ENCODE results near the gene ENDOU. TPM values are rescaled to one million over a fixed set of nuclear protein-coding genes. Genes with fewer than 3 reads are reported as not detected.

Gene ENDOU
- total and polyA plus RNA-seq, 2 donors (not counting 3 experiments of a cell fraction or from before 2014, with no cell fraction given) = not detected

- Histone ChIP-seq H3K9me1 (replicated peaks; ENCODE audit: control insufficient read depth, extremely low read depth, insufficient read depth, low read length) (no peaks in the 10 kb centered on the region), H3K36me3 (ENCODE audit: control insufficient read depth in 2 of 2, extremely low read depth in 1 of 2, insufficient read depth in 2 of 2, low read length in 2 of 2) (no peaks in the 10 kb centered on the region), H3K4me2 (ENCODE audit: insufficient read depth, low read length) (no peak overlapping the region), H3K9me3 (replicated peaks; ENCODE audit: control insufficient read depth, insufficient read depth, low read length) (no peaks in the 10 kb centered on the region), H3K79me2 (ENCODE audit: control insufficient read depth, insufficient read depth, low read length) (no peaks in the 10 kb centered on the region), H3K9ac (replicated peaks; ENCODE audit: extremely low read depth, insufficient read depth, low read length) (no peak overlapping the region), H3K27me3 (ENCODE audit: control insufficient read depth in 2 of 2, insufficient read depth in 2 of 2, low read length in 2 of 2) (no peaks in the 10 kb centered on the region), H4K20me1 (replicated peaks; ENCODE audit: control insufficient read depth, extremely low read depth, insufficient read depth, low read length) (no peaks in the 10 kb centered on the region), H2AFZ (ENCODE audit: low read depth, low read length) (no peak overlapping the region), H3K4me1 (ENCODE audit: control insufficient read depth, extremely low read depth, insufficient read depth, low read length) (no peaks in the 10 kb centered on the region), H3K27ac (ENCODE audit: insufficient read depth, low read depth, low read length) (no peak overlapping the region), H3K4me3 (replicated peaks in 1 of 3; ENCODE audit: insufficient read depth in 1 of 3, low read depth in 1 of 3, low read length in 3 of 3) (no peak overlapping the region)
- dilution Hi-C loops (cut with MboI; ENCODE audit: extremely low pct_ligation_motif_present, low sequenced_read_pairs) (no loop called here), intact Hi-C loops (cut with micrococcal nuclease) (no loop called here)
- ChIA-PET CTCF (interaction anchor here (4.7 to 5.9 kb wide), 2 partner anchors 12 to 36 kb away, joined by 30 to 35 read pairs; no protein-coding TSS in a partner anchor), POLR2A (no interaction called here)
- no peak for FAIRE-seq
- DNase-seq (ENCODE audit: low read depth, low spot score) = no peak
- no TSS peak for BruUV-seq (replicated peaks)
- TF ChIP-seq POLR2AphosphoS5 (IDR thresholded peaks at IDR 0.05; ENCODE audit: insufficient read depth, low read depth, low read length) = no peak
- no peak for TF ChIP-seq CTCF (IDR thresholded peaks at IDR 0.05; ENCODE audit: extremely low read depth in 1 of 2, insufficient read depth in 1 of 2, low read depth in 1 of 2, low read length in 2 of 2)
- no peak for TF ChIP-seq JUN (IDR thresholded peaks at IDR 0.05; ENCODE audit: borderline replicate concordance, insufficient read depth, insufficient read length, low read depth)
- no peak for TF ChIP-seq EZH2 (IDR thresholded peaks at IDR 0.05; ENCODE audit: borderline replicate concordance, low read depth, low read length, severe bottlenecking)
- no peak for TF ChIP-seq FOS (IDR thresholded peaks at IDR 0.05; ENCODE audit: borderline replicate concordance, insufficient read depth, low read length)
- no peak for TF ChIP-seq GATA2 (IDR thresholded peaks at IDR 0.05; ENCODE audit: insufficient read depth, insufficient read length, low read depth, low read length)
- no peak for TF ChIP-seq MAX (IDR thresholded peaks at IDR 0.05; ENCODE audit: insufficient read depth, insufficient read length)
- no peak for TF ChIP-seq MYC (IDR thresholded peaks at IDR 0.05; ENCODE audit: low read depth, low read length)
- no peak for TF ChIP-seq POLR2A (IDR thresholded peaks at IDR 0.05; ENCODE audit: low read depth, low read length)
These were observed 5.1 kb upstream of the ENDOU start for GRCh38 chr12:47730341-47730744.

Measured in endothelial cell of umbilical vein (primary cell).